T-helper 1 cell treated with Interleukin-12 subunit alpha and Interleukin-12 subunit beta and Interleukin-4 antibody, amounts not matched to agents 30 μg/mL and 1 μg/mL, for 36 hours (primary cell): ENCODE results near the gene NANOS3.

Experiments
- H3K27ac Mint-ChIP-seq: one replicate; pipeline ENCODE4 v1.8.0; 2021; ENCODE audit warnings: mild to moderate bottlenecking, mixed read lengths
- H3K27me3 Mint-ChIP-seq: one replicate; pipeline ENCODE4 v1.8.0; 2021; ENCODE audit warnings: low read depth, mixed read lengths
- H3K36me3 Mint-ChIP-seq: one replicate; pipeline ENCODE4 v1.8.0; 2021; ENCODE audit warnings: low read depth, mixed read lengths
- H3K4me1 Mint-ChIP-seq: one replicate; pipeline ENCODE4 v1.8.0; 2021; ENCODE audit warnings: low read depth, mixed read lengths
- H3K4me3 Mint-ChIP-seq: one replicate; pipeline ENCODE4 v1.8.0; 2021; ENCODE audit warnings: mild to moderate bottlenecking, moderate library complexity, mixed read lengths
- H3K9me3 Mint-ChIP-seq: one replicate; pipeline ENCODE4 v1.8.0; 2021; ENCODE audit warnings: mixed read lengths

NANOS3 gene

DNA sequence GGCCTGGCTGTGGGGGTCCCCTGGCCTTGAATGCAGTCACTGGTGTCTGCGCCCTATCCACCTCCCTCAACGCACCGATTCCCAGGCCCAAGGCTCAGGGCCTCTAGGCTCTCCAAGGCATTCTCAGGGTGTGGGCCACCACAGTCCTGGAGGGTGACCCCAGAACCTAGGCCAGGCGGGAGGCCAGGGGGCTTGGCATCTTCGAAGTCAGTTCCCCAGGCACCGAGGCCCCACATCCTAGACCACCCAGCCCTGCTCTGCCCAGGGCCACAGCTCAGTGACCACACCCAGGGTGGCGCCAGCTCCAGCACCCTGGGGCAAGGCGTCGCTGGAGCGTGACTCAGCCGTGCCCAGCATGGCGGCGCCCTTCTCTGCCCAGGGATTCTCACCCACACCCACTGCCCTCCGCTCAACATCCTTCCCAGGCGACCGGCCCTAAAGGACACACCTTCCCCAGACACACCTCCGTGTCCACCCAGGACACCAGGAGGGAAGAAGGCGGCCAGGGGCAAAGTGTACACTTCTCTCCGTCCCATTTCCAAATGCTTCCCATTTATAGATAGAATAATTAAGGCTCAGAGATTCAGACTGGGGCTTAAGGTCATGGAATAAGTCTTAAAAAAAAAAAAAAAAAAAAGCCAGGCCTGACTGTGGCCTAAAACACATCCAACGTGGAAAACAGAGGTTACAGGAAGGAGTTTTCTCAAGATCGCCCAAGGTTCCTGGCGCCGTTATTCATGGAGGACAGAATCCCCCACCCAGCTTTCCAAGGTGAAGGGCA lies 36.4 kb upstream of the NANOS3 start:
- peak overlapping the region; percentile 92 for H3K27ac Mint-ChIP-seq
- H3K4me3 Mint-ChIP-seq: peak overlapping the region; percentile 93
- peaks cover 16% of the 10 kb centered on the region for H3K36me3 Mint-ChIP-seq
- H3K4me1 Mint-ChIP-seq: peaks cover 38% of the 10 kb centered on the region
- H3K27me3 Mint-ChIP-seq: no peaks in the 10 kb centered on the region
- no peaks in the 10 kb centered on the region for H3K9me3 Mint-ChIP-seq

DNA sequence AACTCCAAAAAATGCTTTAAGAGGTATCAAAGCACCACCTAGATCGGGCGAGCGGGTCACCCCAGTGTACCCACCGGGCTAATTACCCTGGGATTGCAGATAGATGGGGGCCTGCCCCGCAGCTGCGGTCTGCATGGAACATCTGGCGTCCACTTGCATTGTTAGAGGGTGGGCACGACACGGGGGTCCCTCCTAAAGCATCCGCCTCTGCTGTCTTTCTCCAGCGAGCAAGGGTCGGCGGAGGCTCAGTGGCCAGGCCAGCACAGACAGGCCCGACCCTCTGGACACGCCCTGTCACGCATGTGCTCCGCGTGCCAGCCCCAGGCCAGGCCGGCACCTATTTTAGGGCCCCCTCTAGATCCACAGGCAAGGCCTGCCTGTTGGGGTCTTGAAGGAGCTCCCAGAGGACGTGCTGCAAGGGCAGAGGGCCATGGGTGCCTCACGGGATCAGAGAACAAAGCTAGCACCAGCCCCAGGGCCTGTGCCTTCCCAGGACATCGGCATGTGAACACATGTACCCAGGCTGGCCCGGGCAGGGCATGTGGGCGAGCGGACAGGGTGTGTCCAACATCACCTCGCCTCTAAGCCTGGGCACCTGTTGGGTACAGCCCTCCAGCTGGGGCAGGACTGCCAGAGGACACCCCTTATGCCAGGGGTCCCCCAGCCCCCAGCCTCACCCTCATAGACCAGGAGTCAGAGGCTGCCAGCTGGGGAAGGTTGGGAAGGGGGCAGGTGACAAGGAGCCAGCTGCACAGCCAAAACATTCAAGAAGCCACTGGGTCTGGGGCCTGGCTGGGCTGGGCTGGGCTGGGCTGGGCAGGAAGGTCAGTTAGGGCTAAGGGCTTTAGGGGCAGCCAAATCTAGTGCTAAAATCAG lies 35.6 kb upstream of the NANOS3 start:
- H3K4me3 Mint-ChIP-seq: peak overlapping the region; percentile 93
- H3K27me3 Mint-ChIP-seq: no peaks in the 10 kb centered on the region
- H3K27ac Mint-ChIP-seq: peak overlapping the region; percentile 92
- no peaks in the 10 kb centered on the region for H3K9me3 Mint-ChIP-seq
- H3K36me3 Mint-ChIP-seq: peaks cover 13% of the 10 kb centered on the region
- H3K4me1 Mint-ChIP-seq: peaks cover 43% of the 10 kb centered on the region

DNA sequence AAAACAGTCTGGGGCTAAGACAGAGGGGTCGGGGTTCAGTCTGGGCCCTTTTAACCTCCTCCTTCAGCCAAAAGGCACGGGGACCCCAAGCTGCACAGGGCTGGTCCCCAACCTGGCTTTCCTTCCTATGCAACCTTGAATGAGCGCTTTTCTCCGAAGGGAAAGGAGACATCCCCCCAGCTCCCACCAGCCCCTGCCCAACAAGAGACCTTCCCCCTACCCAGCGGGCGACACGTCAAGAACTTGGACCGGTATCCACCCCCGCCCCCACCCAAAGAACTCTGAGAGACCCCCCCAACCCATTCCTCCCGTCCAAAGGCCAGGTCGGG lies 35.0 kb upstream of the NANOS3 start:
- Mint-ChIP-seq H3K36me3 (peaks cover 13% of the 10 kb centered on the region), H3K4me1 (peaks cover 47% of the 10 kb centered on the region), H3K27ac (peak overlapping the region; percentile 92), H3K9me3 (no peaks in the 10 kb centered on the region), H3K4me3 (peak overlapping the region; percentile 93), H3K27me3 (no peaks in the 10 kb centered on the region)

DNA sequence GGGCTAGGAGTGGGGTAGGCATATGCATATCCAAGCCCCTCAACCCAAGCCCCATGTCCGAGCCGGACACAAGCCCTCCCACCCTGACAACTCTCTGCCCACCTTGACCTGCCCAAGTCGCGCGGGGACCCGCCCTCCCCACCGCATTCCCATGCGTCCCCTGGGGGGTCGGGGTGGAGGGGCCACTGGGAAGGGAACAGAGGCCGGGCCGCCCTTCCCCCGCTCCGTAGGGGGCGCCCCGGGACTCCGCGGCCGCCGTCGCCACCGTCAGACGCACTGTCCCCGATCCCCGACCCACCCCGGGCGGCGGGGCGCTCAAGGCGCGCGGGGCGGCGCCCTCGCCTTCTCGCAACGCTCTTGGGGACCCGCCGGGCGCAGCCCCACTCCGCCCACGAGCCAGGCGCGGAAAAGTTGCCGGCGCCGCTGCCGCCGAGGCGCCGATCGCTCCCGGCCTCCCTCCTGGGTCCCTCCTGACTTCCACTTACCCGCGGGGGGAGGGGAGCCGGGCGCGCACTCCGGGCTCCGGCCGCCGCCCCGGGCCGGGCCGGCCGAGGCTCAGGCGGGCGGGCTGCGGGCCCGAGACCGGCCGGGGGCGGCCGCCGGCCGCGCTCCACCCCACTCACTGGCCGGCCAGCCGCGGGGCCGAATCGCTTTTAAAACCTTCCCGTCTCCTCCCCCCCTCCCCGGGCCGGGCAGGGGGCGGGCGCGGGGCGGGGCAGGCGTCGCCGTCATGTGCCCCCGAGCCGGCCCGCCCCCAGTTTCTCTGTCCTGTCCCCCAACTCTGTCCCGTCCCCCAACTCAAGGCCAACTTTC lies 34.4 kb upstream of the NANOS3 start:
- Mint-ChIP-seq H3K4me3 (peak overlapping the region; percentile 93), H3K27me3 (no peaks in the 10 kb centered on the region), H3K9me3 (no peaks in the 10 kb centered on the region), H3K4me1 (peaks cover 44% of the 10 kb centered on the region), H3K27ac (peak overlapping the region; percentile 93), H3K36me3 (peaks cover 10% of the 10 kb centered on the region)

DNA sequence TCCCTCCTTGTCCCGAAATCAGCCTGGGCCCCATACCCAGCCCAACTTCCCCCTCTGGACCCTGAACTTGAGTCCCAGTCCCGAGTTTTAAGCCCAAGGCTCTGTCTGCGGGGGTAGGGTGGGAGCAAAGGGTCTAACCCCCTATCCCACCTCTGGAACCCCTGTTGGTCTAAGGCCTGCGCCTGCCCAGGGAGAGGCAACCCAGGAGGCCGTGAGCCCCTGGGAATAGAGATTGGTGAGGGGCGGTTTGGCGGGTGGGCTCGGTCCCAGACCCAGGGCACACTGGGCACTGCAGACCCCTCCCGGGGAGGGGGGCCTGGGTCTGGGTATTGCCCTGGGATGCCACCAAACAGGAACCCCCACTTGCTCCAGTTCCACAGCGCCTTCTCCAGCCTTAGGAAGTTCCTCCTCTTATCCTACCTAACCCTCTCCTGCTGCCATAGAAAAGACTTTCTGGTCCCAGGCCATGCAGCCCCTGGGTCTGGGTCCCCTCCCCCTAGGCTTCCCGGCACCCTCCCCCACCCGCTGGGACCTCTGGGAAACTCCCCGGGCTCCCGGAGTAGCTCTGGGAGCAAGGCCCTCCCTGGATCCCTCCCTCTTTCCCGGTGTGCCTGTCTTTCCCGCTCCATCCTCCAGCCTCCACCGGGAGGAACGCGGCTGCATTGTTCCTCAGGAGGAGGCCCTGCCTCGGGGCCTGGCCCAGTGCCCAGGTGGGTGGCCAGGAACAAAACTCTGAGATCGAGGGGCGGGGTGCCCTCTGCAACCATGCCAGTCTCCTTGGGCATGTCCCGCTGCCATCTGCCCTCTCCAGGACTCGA lies 33.6 kb upstream of the NANOS3 start:
- peaks cover 41% of the 10 kb centered on the region for H3K4me1 Mint-ChIP-seq
- peak overlapping the region; percentile 93 for H3K27ac Mint-ChIP-seq
- H3K4me3 Mint-ChIP-seq: peak overlapping the region; percentile 91
- peaks cover 7% of the 10 kb centered on the region for H3K36me3 Mint-ChIP-seq
- no peaks in the 10 kb centered on the region for H3K27me3 Mint-ChIP-seq
- no peaks in the 10 kb centered on the region for H3K9me3 Mint-ChIP-seq

DNA sequence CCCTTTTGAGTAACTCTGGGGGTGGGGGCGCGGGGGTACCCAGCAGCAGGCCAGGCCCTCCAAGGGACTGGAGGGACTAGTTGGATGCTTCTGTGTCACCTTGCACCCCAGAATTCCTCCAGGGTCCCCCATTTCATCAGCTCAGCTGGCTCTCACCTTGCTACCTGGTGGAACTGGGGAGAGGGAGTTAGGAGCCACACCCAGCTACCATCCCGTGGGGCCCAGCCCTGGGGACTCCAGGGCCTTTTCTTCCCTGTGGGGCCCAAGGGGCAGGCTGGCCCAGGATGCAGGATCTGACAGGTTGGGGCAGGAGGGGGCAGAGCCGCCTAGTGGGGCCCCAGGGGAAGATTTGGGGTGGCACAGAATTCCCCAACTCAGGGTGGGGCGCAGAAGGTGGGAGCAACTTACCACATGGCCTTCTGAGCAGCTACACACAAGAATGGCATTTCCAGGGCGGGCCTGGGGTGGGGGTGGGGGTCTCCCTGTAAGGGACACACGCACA lies 32.8 kb upstream of the NANOS3 start:
- H3K4me1 Mint-ChIP-seq: peaks cover 39% of the 10 kb centered on the region

DNA sequence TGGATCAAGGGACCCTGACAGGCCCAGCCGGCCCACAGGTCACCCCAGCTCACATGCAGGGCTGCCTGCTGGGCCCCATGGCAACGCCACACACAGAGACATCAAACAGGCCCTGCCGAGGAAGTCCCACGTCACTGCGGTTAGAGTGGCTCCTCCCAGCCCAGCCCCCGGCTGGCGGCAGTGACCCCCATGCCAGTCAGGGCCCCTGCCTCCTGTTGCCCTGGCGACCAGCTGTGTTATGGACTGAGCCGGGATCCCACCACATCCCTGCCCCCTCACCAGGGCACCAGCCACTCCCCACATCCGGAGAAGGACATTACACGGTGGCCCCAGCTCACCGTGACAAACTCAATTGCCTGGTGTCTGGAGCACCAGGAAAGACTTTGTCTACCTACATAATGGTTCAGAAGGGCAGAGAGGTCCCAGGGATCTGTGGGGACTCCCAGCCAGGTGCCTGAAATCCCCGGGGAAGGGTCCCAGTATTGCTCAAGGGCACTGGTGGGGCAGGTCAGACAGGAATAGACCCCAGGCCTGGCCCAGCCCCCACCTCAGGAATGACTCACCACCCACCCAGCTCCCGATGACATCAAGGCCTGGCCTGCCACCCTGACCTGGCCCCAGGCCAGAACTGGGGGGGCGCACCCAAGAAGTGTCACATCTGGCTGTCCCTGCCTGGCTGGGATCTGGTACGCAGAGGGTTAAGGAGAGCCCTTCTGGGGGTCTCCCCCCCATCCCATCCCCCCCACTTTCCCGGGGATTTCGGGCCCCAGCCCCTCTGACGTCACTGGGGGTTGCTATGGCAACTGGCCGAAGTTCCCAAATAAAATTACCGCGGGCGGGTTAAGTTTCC lies 30.2 kb upstream of the NANOS3 start:
- peak overlapping the region; percentile 99 for H3K27ac Mint-ChIP-seq
- H3K9me3 Mint-ChIP-seq: no peaks in the 10 kb centered on the region
- H3K4me1 Mint-ChIP-seq: peaks cover 38% of the 10 kb centered on the region
- peak overlapping the region; percentile 80 for H3K4me3 Mint-ChIP-seq
- H3K27me3 Mint-ChIP-seq: no peaks in the 10 kb centered on the region
- H3K36me3 Mint-ChIP-seq: no peaks in the 10 kb centered on the region

More for the DNA sequence above, 32.8 kb upstream of the NANOS3 start:
- Mint-ChIP-seq H3K36me3 (peaks cover 7% of the 10 kb centered on the region), H3K4me3 (peak overlapping the region; percentile 66), H3K27me3 (no peaks in the 10 kb centered on the region), H3K9me3 (no peaks in the 10 kb centered on the region), H3K27ac (peak overlapping the region; percentile 89)

DNA sequence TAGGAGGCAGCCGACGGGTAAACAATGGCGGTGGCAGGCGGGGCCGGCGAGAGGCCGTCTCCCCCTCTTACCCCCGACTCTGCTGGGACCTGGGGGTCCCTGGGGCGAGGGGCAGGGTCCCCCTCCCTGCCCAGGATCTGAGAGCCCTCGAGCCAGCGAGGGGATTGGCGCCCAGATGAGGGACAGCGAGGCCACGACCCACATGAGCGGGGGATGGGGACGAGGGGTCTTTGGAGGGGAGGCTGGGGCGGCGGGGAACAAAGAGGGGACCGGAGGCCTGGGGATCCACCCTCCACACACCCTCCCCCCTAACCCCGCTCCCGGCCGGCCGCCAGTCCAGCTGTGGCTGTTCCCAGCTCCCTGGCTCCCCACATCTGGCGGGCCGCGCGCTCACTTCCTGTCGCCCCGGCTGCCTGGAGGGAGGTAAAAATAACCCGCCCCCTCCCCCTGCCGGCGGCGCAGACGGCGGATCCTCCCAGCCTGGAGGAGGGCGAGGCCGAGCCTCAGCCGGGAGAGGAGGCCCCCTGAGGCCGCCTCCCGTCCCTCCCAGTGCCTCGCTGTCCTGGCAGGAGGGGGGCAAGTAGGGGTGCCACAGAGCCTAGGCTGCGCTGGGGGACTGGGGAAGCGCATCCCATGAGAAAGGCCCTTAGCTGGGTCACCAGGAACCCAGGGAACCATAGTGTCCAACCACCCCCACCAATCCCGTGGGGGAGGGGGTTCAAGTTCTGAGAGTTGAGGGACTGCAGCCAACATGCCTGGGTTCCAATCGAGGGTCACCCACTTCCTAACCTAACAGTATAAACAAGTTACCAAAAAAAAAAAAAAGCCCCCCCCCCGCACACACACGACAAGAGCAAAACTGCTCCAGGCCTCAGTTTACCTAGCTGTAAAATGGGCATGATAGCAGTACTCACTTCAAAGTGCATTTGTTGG lies 29.3 kb upstream of the NANOS3 start:
- H3K9me3 Mint-ChIP-seq: no peaks in the 10 kb centered on the region
- no peaks in the 10 kb centered on the region for H3K27me3 Mint-ChIP-seq
- H3K4me1 Mint-ChIP-seq: peaks cover 35% of the 10 kb centered on the region
- peak overlapping the region; percentile 80 for H3K4me3 Mint-ChIP-seq
- peak overlapping the region; percentile 99 for H3K27ac Mint-ChIP-seq
- no peaks in the 10 kb centered on the region for H3K36me3 Mint-ChIP-seq

DNA sequence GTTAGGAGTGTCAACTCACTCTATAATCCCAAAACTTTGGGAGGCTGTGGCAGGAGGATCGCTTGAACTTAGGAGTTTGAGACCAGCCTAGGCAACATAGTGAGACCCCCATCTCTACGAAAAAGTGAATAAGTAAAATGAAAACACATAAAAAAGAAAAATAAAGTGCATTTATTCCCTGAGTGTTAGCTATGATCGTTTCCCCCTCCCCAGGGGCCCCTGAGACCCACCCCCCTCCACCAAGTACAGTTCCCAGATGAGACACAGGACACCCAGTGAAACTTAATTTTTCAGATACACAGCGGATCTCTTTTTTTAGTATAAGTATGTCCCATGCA lies 28.6 kb upstream of the NANOS3 start:
- H3K4me3 Mint-ChIP-seq: no peak overlapping the region

DNA sequence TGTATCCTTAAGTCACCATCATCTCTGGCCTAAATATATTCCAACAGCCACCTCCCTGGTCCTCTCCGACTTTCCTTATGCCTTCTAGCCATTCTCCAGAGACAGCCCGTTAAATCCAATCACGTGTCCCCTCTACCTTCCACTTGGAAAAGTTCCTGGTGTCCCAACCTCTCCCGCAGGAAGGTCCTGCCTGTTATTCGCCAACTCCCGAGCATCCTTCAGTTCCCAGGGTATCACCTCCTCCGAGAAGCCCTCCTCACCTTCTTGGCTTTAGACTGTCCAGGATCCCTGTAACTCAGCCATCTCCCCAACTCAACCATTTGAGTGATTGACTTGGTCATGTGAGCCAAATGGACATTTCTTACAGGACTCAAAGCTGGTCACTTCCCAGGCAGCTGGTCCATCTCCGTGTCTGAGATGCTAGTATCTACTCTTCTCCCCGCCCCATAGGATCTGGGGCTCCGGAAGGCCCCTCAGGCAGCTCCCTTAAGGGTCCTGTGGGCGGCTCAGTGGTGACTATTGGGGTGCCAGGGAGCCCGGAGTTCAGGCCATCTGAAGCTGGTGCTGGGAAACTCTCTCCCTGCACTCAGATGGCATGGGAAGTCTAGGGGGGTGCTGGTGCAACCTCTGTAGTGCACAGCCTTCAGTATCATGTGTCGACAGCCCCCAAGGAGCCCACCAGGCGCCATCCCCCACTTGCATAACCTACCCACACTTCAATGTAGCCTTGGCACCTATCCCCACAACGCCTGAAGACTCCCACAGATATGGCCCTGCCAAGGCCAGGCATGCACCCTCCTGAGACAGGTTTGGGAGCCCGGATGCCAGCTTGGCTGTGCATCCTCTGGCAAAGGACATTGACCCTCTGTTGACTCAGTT lies 27.9 kb upstream of the NANOS3 start:
- H3K27me3 Mint-ChIP-seq: no peaks in the 10 kb centered on the region
- no peaks in the 10 kb centered on the region for H3K36me3 Mint-ChIP-seq
- H3K9me3 Mint-ChIP-seq: no peaks in the 10 kb centered on the region
- peaks cover 31% of the 10 kb centered on the region for H3K4me1 Mint-ChIP-seq
- H3K4me3 Mint-ChIP-seq: peak overlapping the region; percentile 70
- peak overlapping the region; percentile 81 for H3K27ac Mint-ChIP-seq

More for the DNA sequence above, 28.6 kb upstream of the NANOS3 start:
- Mint-ChIP-seq H3K36me3 (no peaks in the 10 kb centered on the region), H3K4me1 (peaks cover 33% of the 10 kb centered on the region), H3K27ac (peak overlapping the region; percentile 81), H3K27me3 (no peaks in the 10 kb centered on the region), H3K9me3 (no peaks in the 10 kb centered on the region)

DNA sequence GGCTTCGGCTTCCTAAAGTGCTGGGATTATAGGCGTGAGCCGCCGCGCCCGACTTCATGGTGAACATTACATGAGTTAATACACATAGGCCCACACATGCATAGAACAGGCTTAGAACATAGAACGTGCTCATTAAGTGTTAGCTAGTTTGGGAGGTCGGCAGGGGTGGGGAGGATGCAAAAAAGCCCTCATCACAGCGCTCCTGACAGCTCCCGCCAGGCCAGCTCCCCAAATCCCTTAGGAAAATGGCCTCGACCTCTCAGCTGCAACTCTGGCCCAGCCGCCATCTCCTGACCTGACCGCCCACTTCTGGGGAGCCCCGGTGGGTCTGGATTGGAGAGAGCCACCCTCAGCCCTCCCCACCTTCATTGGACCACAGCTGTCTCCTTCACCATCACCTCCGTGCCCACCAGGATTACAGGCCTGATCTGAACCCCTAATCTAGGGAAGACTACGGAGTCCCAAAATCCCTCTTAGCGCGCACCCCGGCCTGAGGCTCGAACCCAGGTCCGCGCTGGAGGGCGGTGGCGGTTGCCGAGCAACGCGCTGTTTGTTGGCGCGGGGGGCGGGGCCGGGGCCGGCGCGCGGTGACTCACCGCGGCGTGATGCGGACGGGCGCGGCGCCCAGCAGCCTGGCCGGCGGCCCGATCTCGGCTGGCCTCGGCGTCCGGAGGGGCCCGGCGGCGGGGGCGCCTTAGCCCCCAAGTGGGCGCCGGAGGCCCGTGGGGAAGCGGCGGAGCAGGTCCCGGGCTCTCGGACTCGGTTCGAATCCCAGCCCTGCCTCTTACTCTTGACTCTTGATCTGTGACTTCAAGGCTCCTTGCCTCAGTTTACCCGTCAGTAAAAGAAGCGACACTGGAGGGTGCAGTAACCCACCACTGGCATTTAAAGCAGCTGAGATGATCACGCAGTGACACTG lies 26.7 kb upstream of the NANOS3 start:
- H3K36me3 Mint-ChIP-seq: no peaks in the 10 kb centered on the region
- H3K9me3 Mint-ChIP-seq: no peaks in the 10 kb centered on the region
- no peaks in the 10 kb centered on the region for H3K27me3 Mint-ChIP-seq
- peak overlapping the region; percentile 51 for H3K4me3 Mint-ChIP-seq
- H3K27ac Mint-ChIP-seq: peak overlapping the region; percentile 77
- H3K4me1 Mint-ChIP-seq: peaks cover 23% of the 10 kb centered on the region
